ENCODE results near the gene NUCKS1.

The NUCKS1 gene

DNA sequence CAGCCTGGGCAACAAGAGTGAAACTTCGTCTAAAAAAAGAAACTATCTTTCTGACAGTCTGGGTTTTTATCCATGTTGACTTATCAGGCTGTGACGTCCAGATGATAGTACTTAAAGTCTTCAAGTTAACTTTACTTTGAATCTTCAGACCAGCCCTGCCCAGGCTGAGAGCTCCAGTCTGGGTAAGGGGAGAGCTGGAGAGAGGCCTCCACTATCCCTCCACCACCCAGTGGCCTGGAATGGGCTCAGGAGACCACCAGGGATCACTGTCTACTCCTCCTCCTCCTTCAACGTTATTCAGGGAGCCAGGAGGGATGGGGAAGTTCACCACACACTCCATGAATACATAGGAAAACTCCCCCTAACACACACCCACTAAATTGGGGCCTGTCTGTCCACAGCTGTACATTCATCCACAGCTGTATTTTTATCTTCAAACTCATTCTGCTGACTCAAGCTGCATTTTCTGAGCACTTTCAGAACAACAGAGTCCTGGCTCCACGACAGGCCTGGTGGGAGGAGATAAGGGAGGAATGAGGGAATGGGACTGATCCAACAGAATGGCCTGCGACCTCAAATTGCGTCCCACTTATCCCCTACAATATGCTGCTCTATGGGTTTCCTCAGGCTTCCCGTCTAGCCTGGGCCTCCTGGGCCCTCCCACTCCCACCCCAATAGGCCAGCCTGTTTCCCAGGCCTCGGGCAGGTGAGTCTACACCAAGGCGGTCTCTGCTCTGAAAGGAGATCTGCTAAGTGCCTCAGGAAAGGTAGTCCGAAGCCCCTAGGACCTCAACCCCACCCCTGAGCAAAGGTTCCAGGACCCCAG is 71.5 kb downstream of the NUCKS1 start:
- TF ChIP-seq, protein P1, sequence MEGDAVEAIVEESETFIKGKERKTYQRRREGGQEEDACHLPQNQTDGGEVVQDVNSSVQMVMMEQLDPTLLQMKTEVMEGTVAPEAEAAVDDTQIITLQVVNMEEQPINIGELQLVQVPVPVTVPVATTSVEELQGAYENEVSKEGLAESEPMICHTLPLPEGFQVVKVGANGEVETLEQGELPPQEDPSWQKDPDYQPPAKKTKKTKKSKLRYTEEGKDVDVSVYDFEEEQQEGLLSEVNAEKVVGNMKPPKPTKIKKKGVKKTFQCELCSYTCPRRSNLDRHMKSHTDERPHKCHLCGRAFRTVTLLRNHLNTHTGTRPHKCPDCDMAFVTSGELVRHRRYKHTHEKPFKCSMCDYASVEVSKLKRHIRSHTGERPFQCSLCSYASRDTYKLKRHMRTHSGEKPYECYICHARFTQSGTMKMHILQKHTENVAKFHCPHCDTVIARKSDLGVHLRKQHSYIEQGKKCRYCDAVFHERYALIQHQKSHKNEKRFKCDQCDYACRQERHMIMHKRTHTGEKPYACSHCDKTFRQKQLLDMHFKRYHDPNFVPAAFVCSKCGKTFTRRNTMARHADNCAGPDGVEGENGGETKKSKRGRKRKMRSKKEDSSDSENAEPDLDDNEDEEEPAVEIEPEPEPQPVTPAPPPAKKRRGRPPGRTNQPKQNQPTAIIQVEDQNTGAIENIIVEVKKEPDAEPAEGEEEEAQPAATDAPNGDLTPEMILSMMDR (IDR thresholded peaks at IDR 0.05; ENCODE audit: insufficient read depth, low read depth, low read length, missing control alignments), result no peak
- no peak for DNase-seq (ENCODE audit: low read depth)
- H3K4me3 ChIP-seq (ENCODE audit: low read depth, low read length), result no peak overlapping the region

DNA sequence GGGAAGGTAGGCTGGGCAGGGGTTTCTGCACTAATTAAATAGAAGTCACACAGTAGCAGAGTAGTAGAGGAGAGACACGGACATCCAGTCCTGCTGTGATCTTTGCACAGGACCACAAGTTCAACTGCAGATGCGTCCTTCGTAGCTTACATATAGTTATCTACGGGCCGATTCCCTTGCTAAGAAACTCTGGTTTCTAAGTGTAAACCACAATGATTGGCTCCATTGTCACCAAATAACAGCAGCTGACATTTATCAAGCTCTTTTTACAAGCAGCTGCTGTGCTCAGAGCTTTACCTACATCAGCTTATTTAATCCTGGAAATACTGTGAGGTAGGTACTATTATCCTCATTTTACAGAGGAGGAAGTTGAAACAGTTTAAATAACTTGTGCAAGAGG is 72.8 kb downstream of the NUCKS1 start:
- DNase-seq (ENCODE audit: low read depth), result no peak
- no peak overlapping the region for H3K4me3 ChIP-seq (ENCODE audit: low read depth, low read length)
- TF ChIP-seq, protein P1 (IDR thresholded peaks at IDR 0.05; ENCODE audit: insufficient read depth, low read depth, low read length, missing control alignments), result no peak

DNA sequence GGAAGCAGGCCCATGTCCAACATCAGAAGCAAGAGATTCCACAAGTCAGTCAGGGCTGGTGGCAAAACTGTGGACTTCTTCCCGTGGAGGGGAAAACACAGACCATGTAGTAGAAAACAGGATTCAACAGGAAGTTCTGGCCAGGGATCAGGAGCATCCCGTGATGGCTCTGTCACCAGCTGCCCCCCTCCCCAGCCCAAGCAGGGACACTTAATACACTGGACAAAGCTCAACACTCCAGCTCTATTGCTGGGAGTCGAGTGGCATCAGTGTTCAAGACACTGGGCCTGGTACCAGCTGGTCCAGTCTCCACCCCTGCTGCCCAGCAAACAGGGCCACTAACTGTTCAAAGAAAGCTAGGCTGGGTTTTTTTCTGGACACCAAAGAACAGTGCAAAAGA is 73.4 kb downstream of the NUCKS1 start:
- DNase-seq (ENCODE audit: low read depth), result no peak
- H3K4me3 ChIP-seq (ENCODE audit: low read depth, low read length), result no peak overlapping the region
- TF ChIP-seq, protein P1 (IDR thresholded peaks at IDR 0.05; ENCODE audit: insufficient read depth, low read depth, low read length, missing control alignments), result no peak

DNA sequence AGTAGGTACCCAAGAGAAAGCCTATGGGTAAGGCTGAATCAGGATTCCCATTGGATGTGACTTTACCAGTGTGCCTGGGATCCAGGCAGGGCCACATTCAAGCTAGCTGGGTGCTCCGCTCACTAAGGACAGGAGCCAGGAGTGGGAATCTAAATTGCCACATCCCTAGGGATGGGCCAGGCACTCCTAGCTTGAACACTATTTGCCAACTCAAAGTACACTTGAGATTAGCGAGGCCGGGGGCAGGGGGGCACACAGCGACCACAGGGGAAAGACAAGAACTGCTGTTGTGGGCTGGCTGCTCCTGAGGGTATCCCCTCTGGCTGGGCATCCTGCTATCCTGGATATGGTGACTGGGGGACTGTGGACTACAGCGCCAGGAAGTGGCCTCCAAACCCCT is 74.0 kb downstream of the NUCKS1 start:
- no peak overlapping the region for H3K4me3 ChIP-seq (ENCODE audit: low read depth, low read length)
- no peak for DNase-seq (ENCODE audit: low read depth)
- TF ChIP-seq, protein P1 (IDR thresholded peaks at IDR 0.05; ENCODE audit: insufficient read depth, low read depth, low read length, missing control alignments), result no peak

DNA sequence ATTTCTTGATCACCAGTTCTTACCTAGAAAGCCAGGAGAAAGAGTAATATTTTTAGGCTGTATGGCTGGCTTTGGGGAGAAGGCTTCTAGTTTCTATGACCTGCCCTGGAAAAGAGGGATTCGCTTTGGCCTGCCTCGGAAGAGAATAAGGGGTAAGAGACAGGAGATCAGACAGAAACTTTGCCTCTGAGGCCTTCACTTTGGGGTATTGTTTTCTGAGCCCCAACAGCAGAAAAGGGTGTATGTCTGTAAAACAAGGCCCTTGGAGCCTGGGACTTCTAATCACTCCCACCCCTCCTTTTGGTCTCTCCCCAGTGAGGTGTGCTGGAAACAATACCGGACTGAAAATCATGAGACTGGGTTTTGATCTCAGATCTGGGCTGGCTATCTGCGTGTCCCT is 74.7 kb downstream of the NUCKS1 start:
- no peak overlapping the region for H3K4me3 ChIP-seq (ENCODE audit: low read depth, low read length)
- DNase-seq (ENCODE audit: low read depth), result no peak
- TF ChIP-seq, protein P1 (IDR thresholded peaks at IDR 0.05; ENCODE audit: insufficient read depth, low read depth, low read length, missing control alignments), result no peak

DNA sequence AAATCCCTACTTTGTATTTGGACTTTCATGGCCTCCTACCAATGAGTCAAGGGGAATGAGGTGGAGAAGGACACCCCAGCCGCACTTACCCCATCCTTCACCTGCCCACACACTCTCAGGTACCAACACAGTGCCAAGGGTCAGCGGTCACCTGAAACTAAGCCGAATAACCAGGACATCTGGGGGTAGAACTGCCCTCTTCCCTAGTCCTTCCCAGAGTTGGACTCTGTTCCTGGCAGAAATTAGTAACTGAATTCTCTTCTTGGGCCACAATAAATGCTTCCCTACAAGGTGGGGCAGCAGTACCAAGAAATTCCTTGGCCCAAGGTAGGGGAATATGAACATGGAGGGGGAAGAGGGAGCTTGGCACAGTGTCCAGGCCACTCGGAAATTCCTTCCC is 77.0 kb downstream of the NUCKS1 start:
- DNase-seq (ENCODE audit: low read depth), result no peak
- TF ChIP-seq, protein P1 (IDR thresholded peaks at IDR 0.05; ENCODE audit: insufficient read depth, low read depth, low read length, missing control alignments), result no peak
- no peak overlapping the region for H3K4me3 ChIP-seq (ENCODE audit: low read depth, low read length)
